Esophagus squamous epithelium (tissue), 5 donors: ENCODE results near the gene COQ6. TPM values are rescaled to one million over a fixed set of nuclear protein-coding genes. Genes with fewer than 3 reads are reported as not detected.

Experiments used
- DNase-seq: peaks from one replicate; lab custom pipeline; 2025; lab: John Stamatoyannopoulos, UW
- H3K27ac ChIP-seq, 4 donors: fragments of 200-600 bp; sonication (generic); one replicate each; pipeline ENCODE4 v1.5.1; 2016 to 2019; ENCODE audit warnings: mild to moderate bottlenecking in 1 of 4
- H3K27me3 ChIP-seq, 4 donors: fragments of 200-600 bp; sonication (generic); 1 replicate in 3 of 4; 2 replicates in 1 of 4; pipeline versions ENCODE4 v1.5.1 to v1.6.0; 2017 to 2021; ENCODE audit warnings: antibody characterized with exemption in 1 of 4
- H3K36me3 ChIP-seq, 3 donors: fragments of 200-600 bp; sonication (generic); one replicate each; pipeline ENCODE4 v1.5.1; 2016 to 2019
- H3K4me1 ChIP-seq, 3 donors: fragments of 200-600 bp; sonication (generic); one replicate each; pipeline ENCODE4 v1.5.1; 2017 to 2019
- H3K4me3 ChIP-seq, 4 donors: fragments of 200-600 bp; sonication (generic); 1 replicate in 3 of 4; 2 replicates in 1 of 4; pipeline ENCODE4 v1.5.1; 2016 to 2019; ENCODE audit warnings: mild to moderate bottlenecking in 2 of 4, moderate library complexity in 1 of 4
- H3K9me3 ChIP-seq, 3 donors: fragments of 200-600 bp; sonication (generic); one replicate each; pipeline ENCODE4 v1.5.1; 2016 to 2019
- POLR2A ChIP-seq, 4 donors: fragments of 450-650 bp; IDR thresholded peaks; one replicate each; pipeline ENCODE4 v1.6.1; 2017; ENCODE audit warnings: antibody characterized with exemption in 4 of 4, mild to moderate bottlenecking in 4 of 4, moderate library complexity in 3 of 4
- WGBS, 2 donors: methylation state at CpG; one replicate each; pipeline ENCODE4 v1.1.5; 2018; 5-methylcytosine and 5-hydroxymethylcytosine counted together
- intact Hi-C: fragments of 100-400 bp; cut with DNase I; formaldehyde crosslinking; loops from one replicate; pipeline ENCODE4 v1.15.0; 2022
- small RNA-seq, 4 donors: library from RNA; depleted of rRNA; stranded (forward); fragments of <200 nt; gene quantifications; one replicate each; pipeline ENCODE3, GENCODE V24; 2016
- total RNA-seq, 4 donors: library from RNA; depleted of rRNA; stranded (reverse); fragments of >200 nt; gene quantifications; one replicate each; pipeline ENCODE4 v1.1.0, GENCODE V29; 2016
- TF ChIP-seq, protein P1 (sequence below), 6 experiments: fragments of 450-650 bp in 4 of 6; fragments of 200-600 bp in 2 of 6; sonication (generic) in 2 of 6; IDR thresholded peaks; one replicate each; pipeline ENCODE4 v1.5.1; 2016 to 2019; ENCODE audit warnings: antibody characterized with exemption in 6 of 6, mild to moderate bottlenecking in 4 of 6, moderate library complexity in 4 of 6
- donor health status: DM: yes; HTN: yes; CAD: no.

COQ6 gene
- total RNA-seq, 4 donors from 2014 or later, result 18.6 to 27.3 (median 23.6) TPM

DNA sequence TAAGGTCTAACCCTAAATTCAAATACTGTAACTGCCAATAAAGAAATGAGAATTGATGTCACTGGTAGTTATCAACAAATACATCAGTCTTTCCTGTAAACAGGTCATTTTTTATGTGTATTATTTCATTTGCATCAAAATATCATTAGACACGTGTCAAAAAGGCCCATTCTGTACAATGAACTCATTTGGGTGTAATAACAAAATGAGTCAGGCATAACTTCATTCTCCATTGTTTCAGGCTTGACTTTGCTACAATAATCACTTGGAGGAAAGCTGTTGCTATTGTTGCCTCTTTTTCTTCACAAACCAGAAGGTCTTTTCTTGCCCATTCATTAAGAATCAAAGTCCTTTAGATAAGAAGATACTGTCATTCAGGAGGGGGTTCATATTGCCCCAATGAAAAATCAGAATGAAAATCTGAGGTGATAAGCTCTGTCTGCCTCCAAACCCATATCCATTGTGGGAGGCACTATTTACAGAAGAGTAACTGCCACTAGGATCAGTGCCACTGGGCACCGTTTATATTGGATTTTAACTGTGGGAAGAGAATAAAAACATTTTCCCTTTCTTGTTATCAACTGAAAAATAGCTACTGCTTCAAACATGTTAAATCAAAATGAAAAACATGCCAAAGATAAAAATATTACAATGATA, 58.9 kb downstream of the COQ6 start:
- no peak for TF ChIP-seq POLR2A (IDR thresholded peaks at IDR 0.05)
- TF ChIP-seq, protein P1, sequence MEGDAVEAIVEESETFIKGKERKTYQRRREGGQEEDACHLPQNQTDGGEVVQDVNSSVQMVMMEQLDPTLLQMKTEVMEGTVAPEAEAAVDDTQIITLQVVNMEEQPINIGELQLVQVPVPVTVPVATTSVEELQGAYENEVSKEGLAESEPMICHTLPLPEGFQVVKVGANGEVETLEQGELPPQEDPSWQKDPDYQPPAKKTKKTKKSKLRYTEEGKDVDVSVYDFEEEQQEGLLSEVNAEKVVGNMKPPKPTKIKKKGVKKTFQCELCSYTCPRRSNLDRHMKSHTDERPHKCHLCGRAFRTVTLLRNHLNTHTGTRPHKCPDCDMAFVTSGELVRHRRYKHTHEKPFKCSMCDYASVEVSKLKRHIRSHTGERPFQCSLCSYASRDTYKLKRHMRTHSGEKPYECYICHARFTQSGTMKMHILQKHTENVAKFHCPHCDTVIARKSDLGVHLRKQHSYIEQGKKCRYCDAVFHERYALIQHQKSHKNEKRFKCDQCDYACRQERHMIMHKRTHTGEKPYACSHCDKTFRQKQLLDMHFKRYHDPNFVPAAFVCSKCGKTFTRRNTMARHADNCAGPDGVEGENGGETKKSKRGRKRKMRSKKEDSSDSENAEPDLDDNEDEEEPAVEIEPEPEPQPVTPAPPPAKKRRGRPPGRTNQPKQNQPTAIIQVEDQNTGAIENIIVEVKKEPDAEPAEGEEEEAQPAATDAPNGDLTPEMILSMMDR (IDR thresholded peaks at IDR 0.05), result no peak
- no peaks in the 10 kb centered on the region for H3K27me3 ChIP-seq
- intact Hi-C loops, result no loop called here
- no peak overlapping the region for H3K4me3 ChIP-seq
- no peaks in the 10 kb centered on the region for H3K4me1 ChIP-seq
- H3K27ac ChIP-seq, result no peak overlapping the region
- peaks cover 0 to 97% (median 0%) of the 10 kb centered on the region in 3 donors for H3K36me3 ChIP-seq
- no peaks in the 10 kb centered on the region for H3K9me3 ChIP-seq
- DNase-seq, result no peak
- 67 to 68% methylated on average over 2 of the region's 2 CpGs for WGBS, 2 donors

Small RNA genes within 50 kb of the gene (small RNA-seq; reads per million reads assigned to genes)
- 0 reads per million in 4 donors for gene AC005480.2
- gene RF00019, result 0 reads per million in 4 donors

Other genes with a start within 250 kb of the COQ6 start
- gene PNMA1, start 235.9 kb upstream of the COQ6 start, total RNA-seq, result 10 to 100 TPM in 1 of 4 donors, 1 to 10 TPM in 3; 4.2 to 13.9 (median 7.2) TPM
- gene PTGR2, start 98.5 kb upstream of the COQ6 start, total RNA-seq, result 10 to 100 TPM in 1 of 4 donors, 1 to 10 TPM in 3; 1.8 to 10.7 (median 6.2) TPM
- 10 to 100 TPM; 37.8 to 52.3 (median 38.1) TPM for gene ZNF410, start 63.4 kb upstream of the COQ6 start, total RNA-seq
- 1 to 10 TPM; 1.2 to 3.1 (median 2.2) TPM for gene FAM161B, start 208 bp upstream of the COQ6 start, total RNA-seq
- 10 to 100 TPM in 3 of 4 donors, 1 to 10 TPM in 1; 9.3 to 16.9 (median 13.0) TPM for gene ENTPD5, start 69.0 kb downstream of the COQ6 start, total RNA-seq
- 1 to 10 TPM; 2.0 to 6.9 (median 4.6) TPM for gene BBOF1, start 69.0 kb downstream of the COQ6 start, total RNA-seq
- gene ALDH6A1, start 134.2 kb downstream of the COQ6 start, total RNA-seq, result 10 to 100 TPM in 3 of 4 donors, 1 to 10 TPM in 1; 5.1 to 34.7 (median 13.1) TPM
- gene LIN52, start 134.7 kb downstream of the COQ6 start, total RNA-seq, result 1 to 10 TPM; 2.4 to 8.9 (median 6.1) TPM